HepG2 (cell line): ENCODE data around the gene CYB5R3. TPM values are rescaled to one million over a fixed set of nuclear protein-coding genes. Genes with fewer than 3 reads are reported as not detected.

Experiments used
- FOXA3 ChIP-seq: IDR thresholded peaks from 2 replicates; pipeline ENCODE4 v1.6.1; 2016; ENCODE audit warnings: missing genetic modification reagents, missing compliant biosample characterization
- FOXP1 ChIP-seq, 2 experiments: fragments of 450-650 bp in 1 of 2; IDR thresholded peaks; 2 replicates each; pipeline ENCODE4 v1.6.1; 2017 to 2018; ENCODE audit warnings: antibody characterized with exemption in 1 of 2
- GATAD2A ChIP-seq: IDR thresholded peaks from 2 replicates; pipeline ENCODE4 v1.6.1; 2016
- HOXA3 ChIP-seq: sonication (generic); formaldehyde crosslinking; IDR thresholded peaks from 2 replicates; pipeline ENCODE4 v1.5.0; 2020; ENCODE audit warnings: missing genetic modification reagents
- JARID2 ChIP-seq: sonication (generic); formaldehyde crosslinking; IDR thresholded peaks from 2 replicates; pipeline ENCODE4 v1.8.1; 2023; ENCODE audit warnings: missing genetic modification reagents, inconsistent platforms; ENCODE audit not compliant: insufficient replicate concordance
- KLF6 ChIP-seq: IDR thresholded peaks from 2 replicates; pipeline ENCODE4 v1.8.0; 2016; ENCODE audit warnings: missing biosample characterization, missing genetic modification reagents
- NCOA5 ChIP-seq: sonication (generic); formaldehyde crosslinking; IDR thresholded peaks from 2 replicates; pipeline ENCODE4 v1.4.0; 2020; ENCODE audit warnings: missing genetic modification reagents
- PITX1 ChIP-seq: sonication (generic); formaldehyde crosslinking; IDR thresholded peaks from 2 replicates; pipeline ENCODE4 v1.5.1; 2020; ENCODE audit warnings: mild to moderate bottlenecking, missing genetic modification reagents
- SP5 ChIP-seq: IDR thresholded peaks from 2 replicates; pipeline ENCODE4 v1.6.1; 2016; ENCODE audit warnings: low read depth, borderline replicate concordance
- ZNF264 ChIP-seq: sonication (generic); formaldehyde crosslinking; IDR thresholded peaks from 2 replicates; pipeline ENCODE4 v1.4.0; 2020; ENCODE audit warnings: missing genetic modification reagents
- ZNF292 ChIP-seq: sonication (generic); formaldehyde crosslinking; IDR thresholded peaks from 2 replicates; pipeline ENCODE4 v1.8.1; 2022; ENCODE audit warnings: mild to moderate bottlenecking, low read depth, missing genetic modification reagents, borderline replicate concordance
- ZNF34 ChIP-seq: sonication (generic); formaldehyde crosslinking; IDR thresholded peaks from 2 replicates; pipeline ENCODE4 v1.4.0; 2020; ENCODE audit warnings: mild to moderate bottlenecking, missing genetic modification reagents, borderline replicate concordance
- ZNF451 ChIP-seq: sonication (generic); formaldehyde crosslinking; IDR thresholded peaks from 2 replicates; pipeline ENCODE4 v1.5.0; 2020; ENCODE audit warnings: mild to moderate bottlenecking, missing genetic modification reagents
- ZNF605 ChIP-seq: sonication (generic); formaldehyde crosslinking; IDR thresholded peaks from 2 replicates; pipeline ENCODE4 v1.8.0; 2022; ENCODE audit warnings: mild to moderate bottlenecking, missing genetic modification reagents
- ZNF883 ChIP-seq: sonication (generic); formaldehyde crosslinking; IDR thresholded peaks from 2 replicates; pipeline ENCODE4 v1.5.1; 2020; ENCODE audit warnings: mild to moderate bottlenecking, missing genetic modification reagents; ENCODE audit errors: not compliant biosample characterization
- polyA plus RNA-seq, 8 experiments: library from polyadenylated mRNA; depleted of rRNA in 3 of 8; stranded (reverse) in 7 of 8; unstranded in 1 of 8; fragments of >200 nt; fragmentation: Illumina TruSeq in 4 of 8; extraction: Trizol in 4 of 8; gene quantifications; 2 replicates each; pipeline versions ENCODE4 v1.2.1 to v1.2.3, GENCODE V29; 2011 to 2016; ENCODE audit warnings: low read depth in 4 of 8, missing spikeins in 1 of 8, mixed read lengths in 1 of 8; ENCODE audit not compliant: insufficient read depth in 1 of 8
- total RNA-seq, 5 experiments: library from RNA; depleted of rRNA; stranded (reverse); fragments of >200 nt; fragmentation: Illumina TruSeq; extraction: Trizol; gene quantifications; 2 replicates each; pipeline ENCODE4 v1.2.3, GENCODE V29; 2016; ENCODE audit warnings: low read depth in 1 of 5
- TF ChIP-seq, protein P1 (sequence below): sonication (generic); formaldehyde crosslinking; IDR thresholded peaks from 2 replicates; pipeline ENCODE4 v1.4.0; 2020; ENCODE audit warnings: missing genetic modification reagents
- TF ChIP-seq, protein P2 (sequence below): fragments of 450-650 bp; IDR thresholded peaks from 2 replicates; pipeline ENCODE4 v1.6.1; 2016
- TF ChIP-seq, protein P3 (sequence below), 2 experiments: sonication (generic) in 1 of 2; formaldehyde crosslinking in 1 of 2; IDR thresholded peaks; 2 replicates each; pipeline versions ENCODE4 v1.5.1 to v1.6.1; 2011 to 2020; ENCODE audit warnings: borderline replicate concordance in 1 of 2, low read depth in 1 of 2, low read length in 1 of 2, mild to moderate bottlenecking in 1 of 2, missing genetic modification reagents in 1 of 2, moderate library complexity in 1 of 2
- TF ChIP-seq, protein P4 (sequence below): sonication (generic); IDR thresholded peaks from 2 replicates; pipeline ENCODE4 v1.6.1; 2016; ENCODE audit warnings: low read depth, borderline replicate concordance

The CYB5R3 gene
- total and polyA plus RNA-seq, 2 of the 13 experiments (the other 11 are each of a cell fraction or from before 2014, with no cell fraction given) = 32.4 to 305 TPM

DNA sequence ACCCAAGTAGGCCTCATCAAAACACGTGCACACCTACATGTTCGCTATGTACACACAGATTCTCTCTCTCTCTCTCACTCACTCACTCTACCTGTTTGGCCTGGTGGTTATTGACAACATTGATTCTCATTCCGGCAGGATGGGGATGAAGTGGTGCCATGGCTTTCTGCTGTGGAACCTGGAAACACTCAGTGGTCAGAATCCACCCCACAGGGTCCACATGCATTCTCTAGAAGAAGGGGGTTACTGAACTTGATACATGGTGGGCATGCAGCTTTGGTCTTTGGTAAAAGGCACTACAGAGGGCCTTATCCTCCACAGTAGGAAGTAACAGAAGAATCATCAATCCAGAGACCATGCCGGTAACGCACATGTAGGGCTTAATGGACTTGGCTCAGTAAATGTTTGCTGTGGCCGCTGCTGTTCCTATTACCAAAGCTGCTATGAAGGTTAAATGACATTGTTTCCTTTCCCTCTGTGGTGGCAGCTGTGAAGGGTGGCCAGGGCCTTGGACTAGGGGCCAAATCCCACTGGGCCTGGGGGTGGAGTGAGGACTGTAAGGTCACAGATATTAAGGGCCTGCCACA is 47.2 kb downstream of the CYB5R3 start (continued):
- peak; percentile 46 for TF ChIP-seq FOXA3 (CRISPR knock-in tag)
- TF ChIP-seq, protein P1, sequence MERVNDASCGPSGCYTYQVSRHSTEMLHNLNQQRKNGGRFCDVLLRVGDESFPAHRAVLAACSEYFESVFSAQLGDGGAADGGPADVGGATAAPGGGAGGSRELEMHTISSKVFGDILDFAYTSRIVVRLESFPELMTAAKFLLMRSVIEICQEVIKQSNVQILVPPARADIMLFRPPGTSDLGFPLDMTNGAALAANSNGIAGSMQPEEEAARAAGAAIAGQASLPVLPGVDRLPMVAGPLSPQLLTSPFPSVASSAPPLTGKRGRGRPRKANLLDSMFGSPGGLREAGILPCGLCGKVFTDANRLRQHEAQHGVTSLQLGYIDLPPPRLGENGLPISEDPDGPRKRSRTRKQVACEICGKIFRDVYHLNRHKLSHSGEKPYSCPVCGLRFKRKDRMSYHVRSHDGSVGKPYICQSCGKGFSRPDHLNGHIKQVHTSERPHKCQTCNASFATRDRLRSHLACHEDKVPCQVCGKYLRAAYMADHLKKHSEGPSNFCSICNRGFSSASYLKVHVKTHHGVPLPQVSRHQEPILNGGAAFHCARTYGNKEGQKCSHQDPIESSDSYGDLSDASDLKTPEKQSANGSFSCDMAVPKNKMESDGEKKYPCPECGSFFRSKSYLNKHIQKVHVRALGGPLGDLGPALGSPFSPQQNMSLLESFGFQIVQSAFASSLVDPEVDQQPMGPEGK = 0 out of 2 replicates have a peak, but pooled peaks have one; percentile 49
- peak; percentile 45; the same call in 1 of the 2 replicates for TF ChIP-seq SP5 (CRISPR knock-in tag)
- TF ChIP-seq PITX1 (CRISPR knock-in tag) = peak; percentile 75
- peak; percentile 19; the same call in 1 of the 2 replicates for TF ChIP-seq GATAD2A (CRISPR knock-in tag)
- peak; percentile 27; the same call in 1 of the 2 replicates for TF ChIP-seq HOXA3
- TF ChIP-seq ZNF605 = no peak
- TF ChIP-seq ZNF264 (CRISPR knock-in tag) = peak; percentile 96
- TF ChIP-seq ZNF34 = no peak
- TF ChIP-seq ZNF292 (CRISPR knock-in tag) = peak; percentile 47; the same call in 1 of the 2 replicates
- TF ChIP-seq ZNF883 (CRISPR knock-in tag) = peak; percentile 59
- no peak for TF ChIP-seq KLF6 (CRISPR knock-in tag)
- TF ChIP-seq, protein P2, sequence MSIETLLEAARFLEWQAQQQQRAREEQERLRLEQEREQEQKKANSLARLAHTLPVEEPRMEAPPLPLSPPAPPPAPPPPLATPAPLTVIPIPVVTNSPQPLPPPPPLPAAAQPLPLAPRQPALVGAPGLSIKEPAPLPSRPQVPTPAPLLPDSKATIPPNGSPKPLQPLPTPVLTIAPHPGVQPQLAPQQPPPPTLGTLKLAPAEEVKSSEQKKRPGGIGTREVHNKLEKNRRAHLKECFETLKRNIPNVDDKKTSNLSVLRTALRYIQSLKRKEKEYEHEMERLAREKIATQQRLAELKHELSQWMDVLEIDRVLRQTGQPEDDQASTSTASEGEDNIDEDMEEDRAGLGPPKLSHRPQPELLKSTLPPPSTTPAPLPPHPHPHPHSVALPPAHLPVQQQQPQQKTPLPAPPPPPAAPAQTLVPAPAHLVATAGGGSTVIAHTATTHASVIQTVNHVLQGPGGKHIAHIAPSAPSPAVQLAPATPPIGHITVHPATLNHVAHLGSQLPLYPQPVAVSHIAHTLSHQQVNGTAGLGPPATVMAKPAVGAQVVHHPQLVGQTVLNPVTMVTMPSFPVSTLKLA = peak; percentile 43; the same call in 1 of the 2 replicates
- peak; percentile 25; the same call in 1 of the 2 replicates for TF ChIP-seq ZNF451 (CRISPR knock-in tag)
- TF ChIP-seq, protein P3, sequence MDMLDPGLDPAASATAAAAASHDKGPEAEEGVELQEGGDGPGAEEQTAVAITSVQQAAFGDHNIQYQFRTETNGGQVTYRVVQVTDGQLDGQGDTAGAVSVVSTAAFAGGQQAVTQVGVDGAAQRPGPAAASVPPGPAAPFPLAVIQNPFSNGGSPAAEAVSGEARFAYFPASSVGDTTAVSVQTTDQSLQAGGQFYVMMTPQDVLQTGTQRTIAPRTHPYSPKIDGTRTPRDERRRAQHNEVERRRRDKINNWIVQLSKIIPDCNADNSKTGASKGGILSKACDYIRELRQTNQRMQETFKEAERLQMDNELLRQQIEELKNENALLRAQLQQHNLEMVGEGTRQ (IDR thresholded peaks at IDR 0.05; ENCODE audit: low read depth, low read length) = no peak
- TF ChIP-seq, protein P3 (CRISPR knock-in tag; IDR thresholded peaks at IDR 0.05; ENCODE audit: borderline replicate concordance) = no peak
- TF ChIP-seq JARID2 (CRISPR knock-in tag) = no peak
- TF ChIP-seq NCOA5 (CRISPR knock-in tag) = no peak
- no peak for TF ChIP-seq FOXP1 (IDR thresholded peaks at IDR 0.05)
- peak; percentile 5; the same call in 1 of the 2 replicates for TF ChIP-seq FOXP1 (CRISPR knock-in tag; IDR thresholded peaks at IDR 0.05)
- TF ChIP-seq, protein P4, sequence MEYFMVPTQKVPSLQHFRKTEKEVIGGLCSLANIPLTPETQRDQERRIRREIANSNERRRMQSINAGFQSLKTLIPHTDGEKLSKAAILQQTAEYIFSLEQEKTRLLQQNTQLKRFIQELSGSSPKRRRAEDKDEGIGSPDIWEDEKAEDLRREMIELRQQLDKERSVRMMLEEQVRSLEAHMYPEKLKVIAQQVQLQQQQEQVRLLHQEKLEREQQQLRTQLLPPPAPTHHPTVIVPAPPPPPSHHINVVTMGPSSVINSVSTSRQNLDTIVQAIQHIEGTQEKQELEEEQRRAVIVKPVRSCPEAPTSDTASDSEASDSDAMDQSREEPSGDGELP = peak; percentile 79
